Fibroblast of the conjunctiva (primary cell): ENCODE results near the gene HUNK.
"Not testable (repeated sequence)": the region's sequence is repeated elsewhere in the genome, so short reads cannot be mapped to it uniquely, and the experiment has no call there.

Source experiments
- DNase-seq: peaks from one replicate; pipeline ENCODE4 v3.0.0-alpha.2; 2010; ENCODE audit warnings: low read depth

Gene HUNK

DNA sequence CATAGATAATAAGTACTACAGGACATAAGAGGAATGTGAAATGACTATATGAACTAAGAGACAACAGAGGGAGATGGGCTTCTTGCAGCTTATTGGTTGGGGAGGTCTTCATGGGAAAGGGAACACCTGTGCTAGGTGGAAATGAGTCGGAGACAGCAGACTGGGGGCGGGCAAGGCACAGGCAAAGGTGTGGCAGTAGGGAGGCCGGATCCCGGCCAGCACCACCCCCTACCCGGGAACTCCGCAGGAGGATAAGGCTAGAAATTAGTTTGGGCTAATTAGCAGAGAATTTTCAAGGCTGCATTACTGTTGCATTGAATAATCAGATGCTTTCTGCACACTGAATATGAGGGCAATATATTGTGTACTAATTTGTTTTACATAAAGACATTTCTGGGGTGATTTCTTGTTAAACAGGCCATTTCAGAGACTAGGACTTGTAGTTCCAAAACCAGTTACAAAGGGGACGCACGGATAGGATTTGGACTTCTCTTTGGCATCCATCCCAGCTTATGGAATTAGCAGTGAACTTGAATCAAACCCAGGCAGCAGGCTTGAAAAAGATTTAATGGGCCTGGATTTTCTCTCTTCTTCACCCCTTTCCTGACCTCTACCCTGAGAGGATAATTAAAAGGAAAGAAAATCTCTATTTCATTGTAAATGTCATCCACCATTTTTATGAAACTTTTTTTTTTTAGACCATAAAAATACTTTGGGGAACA lies 2.2 kb upstream of the HUNK start:
- no peak for DNase-seq

DNA sequence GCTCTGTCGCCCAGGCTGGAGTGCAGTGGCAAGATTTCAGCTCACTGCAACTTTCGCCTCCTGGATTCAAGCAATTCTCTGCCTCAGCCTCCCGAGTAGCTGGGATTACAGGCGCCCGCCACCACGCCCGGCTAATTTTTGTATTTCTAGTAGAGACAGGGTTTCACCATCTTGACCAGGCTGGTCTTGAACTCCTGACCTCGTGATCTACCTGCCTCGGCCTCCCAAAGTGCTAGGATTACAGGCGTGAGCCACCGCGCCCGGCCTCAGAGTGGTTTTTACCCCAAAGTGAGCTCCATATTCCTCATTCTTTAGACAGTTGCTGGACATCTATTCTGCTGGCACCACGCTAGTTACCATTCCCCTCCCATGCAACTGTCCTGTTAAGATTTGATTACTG lies 1.4 kb upstream of the HUNK start:
- not testable (repeated sequence) for DNase-seq

DNA sequence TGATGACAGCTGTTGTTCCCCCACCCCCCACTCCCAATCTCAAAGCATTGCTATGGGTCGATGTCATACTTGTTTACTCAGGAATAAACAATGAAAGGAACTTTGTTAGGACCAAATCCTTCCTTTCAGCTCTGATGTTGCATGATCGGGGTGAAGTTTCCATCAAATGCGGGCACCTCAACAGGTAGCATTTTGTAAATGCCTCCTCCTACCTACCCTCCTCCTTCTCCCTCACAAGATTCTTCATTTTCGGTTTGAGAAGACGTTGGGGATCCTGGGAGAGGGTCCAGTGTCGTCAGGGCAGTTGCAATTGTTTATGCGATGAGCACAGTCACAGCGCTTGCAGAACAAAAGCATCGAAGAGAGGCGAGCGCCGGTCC lies 758 bp upstream of the HUNK start:
- DNase-seq, result no peak

DNA sequence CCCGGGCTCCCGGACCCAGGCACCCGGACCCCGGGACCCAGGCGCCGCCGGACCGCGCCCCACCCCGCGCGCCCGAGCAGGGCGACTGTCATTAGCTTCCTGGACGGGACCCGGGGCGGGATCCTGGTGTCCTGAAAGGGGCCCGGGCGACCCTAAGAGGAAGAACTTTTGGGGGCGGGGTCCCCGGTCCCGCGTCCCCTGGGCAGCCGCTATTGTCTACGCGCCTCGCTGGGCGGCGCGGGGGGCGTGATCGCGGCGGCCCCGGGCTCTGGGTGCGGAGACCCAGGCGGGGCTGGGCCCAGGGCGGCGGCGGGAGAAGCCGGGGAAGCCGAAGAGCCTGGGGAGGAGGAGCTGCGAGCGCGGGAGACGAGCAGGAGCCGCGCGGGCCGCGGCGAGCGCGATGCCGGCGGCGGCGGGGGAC lies 465 bp downstream of the HUNK start:
- no peak for DNase-seq

DNA sequence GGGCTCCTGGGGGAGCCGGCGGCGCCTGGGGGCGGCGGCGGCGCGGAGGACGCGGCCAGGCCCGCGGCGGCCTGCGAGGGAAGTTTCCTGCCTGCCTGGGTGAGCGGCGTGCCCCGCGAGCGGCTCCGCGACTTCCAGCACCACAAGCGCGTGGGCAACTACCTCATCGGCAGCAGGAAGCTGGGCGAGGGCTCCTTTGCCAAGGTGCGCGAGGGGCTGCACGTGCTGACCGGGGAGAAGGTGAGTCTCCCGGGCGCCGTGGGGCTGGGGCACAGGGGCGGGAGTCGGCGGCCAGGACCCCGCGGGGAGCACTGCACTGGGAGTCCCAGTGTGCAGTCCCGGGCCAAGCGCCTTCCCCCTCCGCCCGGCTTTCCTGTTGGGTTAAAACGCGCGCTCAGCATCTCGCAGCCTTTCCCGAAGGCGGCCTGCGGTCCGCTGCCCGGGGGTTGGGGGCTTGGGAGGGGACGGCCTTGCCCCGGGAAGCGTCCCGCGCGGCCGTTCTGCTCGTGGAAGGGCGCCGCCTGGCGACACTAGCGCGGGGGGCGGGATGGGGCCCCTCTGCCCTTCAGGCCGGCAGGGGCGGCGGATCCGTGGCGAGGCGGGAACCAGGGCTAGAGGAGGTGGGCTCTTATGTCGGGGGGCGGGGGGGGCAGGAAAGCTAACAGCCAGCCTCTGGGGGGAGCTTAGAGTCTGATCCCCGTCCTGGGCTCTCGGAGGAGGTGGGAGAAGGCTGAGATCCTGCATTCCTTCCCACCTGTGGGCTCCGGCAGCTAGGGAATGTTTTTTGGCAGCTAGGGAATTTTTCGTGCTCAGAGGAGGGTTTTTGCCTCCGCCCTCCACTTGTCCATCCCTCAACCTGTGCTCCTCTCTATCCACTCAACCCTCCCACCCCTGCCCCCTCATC lies 1.1 kb downstream of the HUNK start:
- no peak for DNase-seq

DNA sequence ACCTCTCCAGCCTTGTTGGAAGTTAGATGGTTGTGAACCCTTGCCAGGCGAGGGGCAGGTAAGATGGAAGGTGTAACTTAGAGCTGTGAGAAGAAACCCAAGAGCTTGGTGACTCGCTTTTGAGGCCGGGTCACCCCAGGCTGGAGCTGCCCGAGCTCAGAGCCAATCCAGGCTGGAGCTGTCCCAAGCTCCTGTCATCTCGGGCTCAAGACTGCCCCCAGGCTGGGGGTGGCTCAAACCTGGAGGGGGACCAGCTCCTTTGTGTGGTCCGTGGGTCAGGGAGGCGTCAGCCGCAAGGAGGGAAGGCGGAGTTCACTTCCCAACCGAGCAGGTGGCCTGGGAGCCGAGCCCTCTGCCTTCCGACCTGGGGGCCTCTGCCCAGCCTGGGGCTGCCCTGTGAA lies 2.0 kb downstream of the HUNK start:
- no peak for DNase-seq

DNA sequence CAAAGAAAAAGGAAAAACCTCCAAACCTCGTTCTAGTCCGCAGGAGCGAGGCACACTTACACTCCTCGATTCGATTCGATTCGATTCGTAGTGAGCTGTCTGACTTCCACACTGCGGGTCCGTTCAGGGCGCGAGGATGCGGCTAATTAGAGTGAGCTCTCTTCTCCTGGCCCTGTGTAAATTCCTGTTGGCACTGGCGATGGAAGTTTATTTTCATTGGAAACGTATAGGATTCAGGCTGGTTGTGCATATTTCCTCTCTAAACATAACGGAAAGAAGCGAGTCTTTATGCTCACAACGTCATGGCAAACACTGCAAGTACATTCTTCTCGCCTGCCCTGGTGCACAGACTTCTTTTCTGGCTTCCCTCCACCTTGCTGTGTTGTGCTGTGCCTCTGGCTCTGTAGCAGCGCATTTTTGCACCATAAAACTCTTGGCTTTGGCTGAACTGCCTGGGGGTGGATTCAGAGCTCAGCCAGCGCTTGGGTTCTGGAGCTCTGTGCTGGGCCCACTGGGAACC lies 2.7 kb downstream of the HUNK start:
- DNase-seq, result peak; percentile 23

DNA sequence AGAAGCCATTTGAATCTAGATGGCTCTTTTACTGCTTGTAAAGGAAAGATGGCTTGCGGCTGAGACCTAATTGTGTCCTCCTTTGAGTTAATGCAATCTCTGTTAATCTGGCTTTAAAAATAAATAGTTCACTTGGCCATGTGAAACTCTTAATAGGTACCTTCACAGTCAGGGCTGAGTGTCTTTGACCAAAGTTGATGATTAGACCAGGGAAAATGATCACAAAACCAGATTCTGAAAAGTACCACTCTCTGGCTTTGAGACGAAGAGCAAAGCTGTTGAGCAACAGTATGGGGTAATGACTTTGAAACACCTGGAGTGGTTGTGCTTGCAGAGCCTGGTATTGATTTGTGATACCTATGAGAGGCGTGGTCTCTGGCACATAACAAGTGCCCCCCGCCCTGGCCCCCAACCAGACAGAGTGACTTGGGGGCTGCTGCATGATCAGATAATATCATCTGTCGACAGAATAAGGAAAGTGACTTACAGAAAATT lies 4.7 kb downstream of the HUNK start:
- no peak for DNase-seq

DNA sequence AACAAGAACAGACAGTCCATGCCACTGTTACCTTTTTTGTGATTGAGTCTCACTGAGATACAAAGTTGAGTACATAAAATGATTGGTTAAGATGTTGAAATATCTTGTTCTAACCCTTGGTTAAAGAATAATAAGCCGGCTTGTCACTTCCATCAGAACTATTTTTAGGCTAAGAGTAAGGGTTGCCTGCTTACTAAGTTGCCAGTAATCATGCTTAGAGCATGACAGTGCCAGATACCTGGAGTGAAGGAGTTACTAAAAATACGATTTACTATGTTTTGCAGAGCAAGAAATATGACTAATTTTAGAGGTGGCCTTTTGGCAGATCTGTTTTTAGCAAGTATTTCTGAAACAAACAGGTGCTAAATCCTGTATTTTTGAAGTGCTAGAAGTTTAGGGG lies 6.0 kb downstream of the HUNK start:
- no peak for DNase-seq

DNA sequence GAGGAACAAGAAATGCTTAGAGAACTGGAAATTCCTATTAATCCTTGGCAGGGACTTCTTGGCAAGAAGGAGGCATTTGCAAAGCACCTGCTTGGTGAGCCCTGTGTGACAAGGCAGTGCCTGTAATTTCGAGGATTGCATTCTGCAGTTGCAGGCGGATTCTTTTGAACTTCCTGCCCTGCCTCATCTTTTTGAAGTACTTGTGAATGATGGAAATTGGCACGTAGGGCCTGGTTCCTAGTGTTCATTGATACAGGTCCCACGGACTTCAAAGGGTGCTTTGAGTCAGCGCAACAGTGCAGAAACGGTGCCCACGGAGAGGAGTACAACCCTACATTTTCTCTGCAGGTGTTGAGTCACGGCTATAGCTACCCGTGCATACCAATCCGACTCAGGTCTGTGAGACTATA lies 6.4 kb downstream of the HUNK start:
- no peak for DNase-seq

DNA sequence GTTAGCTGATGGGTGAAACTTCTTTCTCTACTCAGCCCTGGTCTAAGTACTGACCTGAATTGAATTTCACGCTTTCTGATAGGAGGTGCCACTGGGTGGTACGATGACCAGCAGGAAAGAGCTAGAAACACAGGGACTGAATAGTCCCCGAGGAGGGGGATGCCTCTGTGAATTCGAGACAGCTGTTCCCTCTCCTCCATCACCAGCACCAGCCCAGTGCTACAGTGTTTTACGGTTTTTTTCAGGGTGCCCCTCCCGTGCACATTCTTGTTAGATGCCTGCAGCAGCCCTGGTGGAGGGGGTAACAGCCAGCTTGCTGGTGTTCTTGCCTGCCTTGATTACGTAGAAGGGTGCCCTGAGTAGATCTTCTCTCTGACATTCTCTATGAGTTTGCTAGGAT lies 7.1 kb downstream of the HUNK start:
- no peak for DNase-seq

DNA sequence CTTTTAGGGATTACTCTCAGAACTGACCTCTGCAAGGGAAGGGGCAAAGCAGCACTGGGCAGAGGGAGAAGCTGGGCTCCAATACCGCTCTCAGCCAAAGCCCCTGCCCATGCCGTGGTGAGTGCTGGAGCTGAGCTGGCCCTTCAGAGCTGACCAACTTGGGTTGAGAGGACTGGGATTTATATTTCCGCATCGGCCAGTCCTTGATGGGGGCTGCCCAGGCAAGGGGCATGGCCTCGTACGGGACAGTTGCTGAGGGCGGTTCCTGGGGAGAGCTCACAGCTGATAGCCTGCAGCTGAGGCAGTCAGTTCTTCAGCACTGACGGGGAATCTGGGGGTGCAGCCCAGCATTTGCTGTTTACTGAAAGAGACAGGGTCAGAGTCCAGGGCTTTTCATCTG lies 8.0 kb downstream of the HUNK start:
- DNase-seq, result no peak

DNA sequence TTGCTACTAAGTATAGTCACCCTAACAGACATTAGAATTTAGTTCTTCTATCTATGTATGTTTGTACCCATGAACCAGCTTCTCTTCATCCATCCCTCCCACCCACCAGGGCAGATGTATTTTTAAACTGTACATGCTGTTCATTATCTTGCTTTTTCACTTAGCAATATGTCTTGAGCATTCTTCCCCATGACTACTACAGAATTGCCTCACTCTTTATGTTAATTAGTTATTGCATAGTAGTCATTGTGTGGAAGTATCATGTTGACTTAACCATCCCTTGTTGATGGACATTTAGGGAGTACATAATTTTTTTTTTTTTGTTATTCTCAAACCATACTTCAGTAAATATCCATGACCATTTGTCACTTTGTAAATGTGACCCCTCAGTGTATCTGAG lies 9.9 kb downstream of the HUNK start:
- no peak for DNase-seq

DNA sequence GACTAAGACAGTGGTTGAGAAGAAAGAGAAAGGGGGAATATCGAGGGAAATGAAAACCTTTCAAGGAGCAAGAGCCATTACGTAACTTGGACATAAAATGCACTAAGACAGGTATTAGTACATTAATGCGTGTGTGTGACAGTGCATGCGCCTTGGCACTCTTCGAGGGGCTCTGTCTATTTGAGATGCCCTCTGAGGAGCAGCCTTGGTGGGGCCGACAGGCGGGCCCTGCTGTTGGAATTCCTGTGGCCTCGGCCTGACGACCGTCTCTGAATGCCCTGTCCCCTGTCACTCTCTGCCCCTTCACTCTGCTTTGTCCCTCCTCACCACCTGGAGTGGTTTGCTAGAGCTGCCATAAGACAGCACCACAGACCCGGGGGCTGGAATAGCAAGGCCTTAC lies 12.3 kb downstream of the HUNK start:
- DNase-seq, result no peak

DNA sequence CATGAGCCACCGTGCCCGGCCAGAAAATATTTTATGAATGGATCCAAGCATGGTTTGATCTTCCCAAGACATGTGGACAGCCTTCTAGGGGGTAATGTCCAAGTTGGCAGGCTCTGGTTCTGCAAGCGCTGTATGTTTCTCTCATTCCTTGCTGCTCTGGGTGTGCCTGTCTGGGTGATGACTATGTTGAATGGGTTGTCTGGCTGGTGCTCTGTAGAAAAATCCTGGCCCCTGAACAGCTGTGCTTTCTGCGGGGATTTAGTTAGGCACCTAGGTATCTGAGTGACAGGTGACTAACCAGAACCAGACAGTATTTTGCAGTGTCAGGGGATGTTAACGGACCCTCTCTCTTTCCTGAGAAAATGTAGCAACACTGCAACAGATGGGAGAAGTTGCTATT lies 14.1 kb downstream of the HUNK start:
- DNase-seq, result no peak

DNA sequence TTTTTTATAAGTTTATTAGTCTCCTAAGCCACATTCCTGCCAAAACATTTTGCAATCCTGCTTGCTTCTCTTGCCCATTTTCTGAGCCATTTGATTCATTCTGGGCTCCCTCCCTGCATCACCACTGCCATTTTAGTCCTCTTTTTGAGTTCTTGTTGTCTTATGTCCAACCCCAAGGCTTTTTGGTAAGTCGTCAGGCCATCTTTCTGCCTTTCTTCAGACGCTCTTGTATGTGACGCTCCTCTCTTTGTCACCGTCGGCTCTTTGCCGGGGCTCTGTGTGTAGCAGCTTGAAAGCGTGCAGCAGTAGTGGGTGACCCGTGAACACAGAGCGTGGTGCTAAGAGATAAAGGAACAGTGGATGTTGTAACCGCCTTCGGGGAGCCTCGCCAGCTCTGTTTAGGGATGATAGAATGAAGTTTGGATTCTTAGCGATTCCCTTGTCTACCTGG lies 14.6 kb downstream of the HUNK start:
- no peak for DNase-seq

DNA sequence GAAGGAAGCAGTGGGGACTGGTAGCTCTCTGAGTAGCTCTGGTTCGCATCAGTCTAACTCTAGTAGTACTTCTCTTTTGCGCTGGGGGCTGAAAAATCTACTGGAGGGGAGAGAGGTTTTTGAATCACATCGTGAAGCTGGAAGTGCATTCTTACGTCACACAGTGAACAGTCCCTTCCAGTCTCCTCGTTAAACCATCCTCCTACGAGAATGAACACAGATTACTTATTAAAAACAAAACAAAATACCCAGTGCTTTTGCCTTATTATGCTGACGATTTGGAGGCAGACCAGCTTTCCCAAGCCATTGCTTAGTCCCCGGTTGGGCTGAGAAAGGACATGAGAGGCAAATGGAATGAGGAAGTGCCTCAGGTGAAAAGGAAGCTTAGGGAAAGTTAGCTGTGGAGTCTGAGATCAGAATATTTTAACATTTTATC lies 16.1 kb downstream of the HUNK start:
- DNase-seq, result no peak

DNA sequence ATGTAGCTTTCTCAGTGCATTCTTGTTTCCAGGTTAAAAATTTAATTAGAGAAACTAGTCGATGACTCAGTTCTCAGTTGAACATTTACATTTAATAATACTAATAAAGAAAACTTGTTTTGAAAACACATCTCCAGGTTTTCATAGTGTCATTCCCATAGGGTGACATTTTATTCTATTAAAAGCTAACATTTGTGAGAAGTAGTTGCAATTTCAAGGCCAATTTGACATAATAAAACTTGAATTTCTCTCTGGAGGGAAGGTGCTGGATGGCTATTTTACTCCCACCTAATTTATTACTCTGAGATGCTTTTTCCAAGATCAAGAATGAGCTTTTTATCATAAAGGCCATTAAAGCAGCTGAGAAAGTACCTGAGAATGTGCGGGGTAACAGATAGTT lies 16.6 kb downstream of the HUNK start:
- DNase-seq, result no peak

DNA sequence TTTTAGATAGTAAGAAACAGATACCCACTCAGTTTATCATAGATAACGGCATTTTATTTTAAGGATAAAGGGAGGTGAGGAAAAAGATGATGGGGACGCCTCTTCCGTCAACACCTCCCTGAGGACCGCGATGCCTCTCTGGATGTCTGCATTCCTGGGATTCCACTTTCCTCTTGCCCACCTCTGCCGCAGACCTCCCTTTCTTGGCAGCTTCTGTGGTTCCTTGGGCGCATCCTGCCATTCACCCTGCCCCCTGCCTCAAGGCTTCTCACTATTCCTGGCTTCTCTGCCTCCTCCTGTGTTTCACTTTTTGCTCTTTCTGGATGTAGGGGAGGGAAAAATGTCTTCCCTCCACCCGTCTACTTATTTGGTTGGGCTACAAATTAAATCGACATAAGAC lies 19.9 kb downstream of the HUNK start:
- no peak for DNase-seq

DNA sequence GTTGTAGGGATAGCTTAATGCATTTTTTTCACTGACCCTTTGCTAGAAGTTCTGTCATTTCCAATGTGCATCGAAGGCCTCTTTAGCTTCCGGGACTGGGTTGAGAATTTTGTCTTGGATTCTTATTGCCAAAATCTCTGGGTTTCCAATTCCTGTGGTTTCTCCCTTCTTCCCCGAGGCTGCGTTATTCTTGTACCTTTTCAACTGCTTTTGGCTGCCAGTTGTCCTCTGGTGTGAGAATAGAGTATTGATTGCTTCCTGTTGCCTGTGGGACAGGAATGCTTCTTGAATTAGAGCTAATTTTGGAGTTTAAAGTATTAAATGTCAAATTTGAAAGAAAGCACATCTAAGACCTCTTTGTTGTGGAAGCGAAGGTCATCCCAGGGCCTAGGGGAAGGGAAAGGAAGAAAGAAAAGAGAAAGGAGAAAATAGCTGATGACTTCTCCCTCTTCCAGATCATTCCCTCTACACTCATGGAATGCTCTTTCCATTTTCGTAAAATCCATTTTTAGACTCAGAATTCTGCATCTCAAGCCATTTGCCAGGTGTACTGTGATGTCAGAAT lies 21.1 kb downstream of the HUNK start:
- DNase-seq, result no peak

DNA sequence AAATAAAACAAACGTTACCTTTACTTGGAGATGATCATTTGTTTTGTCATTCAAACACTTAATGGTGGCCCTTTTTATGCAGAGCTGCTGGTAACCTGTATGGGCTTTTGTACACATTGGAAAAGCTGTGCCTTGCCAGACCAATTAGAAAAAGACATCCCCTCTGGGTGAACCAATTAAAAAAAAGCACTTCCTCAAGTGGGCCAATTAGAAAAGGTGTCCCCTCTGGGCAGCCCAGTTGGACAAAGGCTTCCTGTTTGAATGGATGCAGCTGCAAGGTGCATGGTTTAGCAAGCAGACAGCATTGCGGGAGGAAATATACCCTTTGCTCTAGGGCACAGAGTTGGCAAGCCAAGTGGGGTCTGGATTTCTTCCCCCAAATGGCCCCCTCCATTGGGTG lies 21.6 kb downstream of the HUNK start:
- DNase-seq, result no peak

DNA sequence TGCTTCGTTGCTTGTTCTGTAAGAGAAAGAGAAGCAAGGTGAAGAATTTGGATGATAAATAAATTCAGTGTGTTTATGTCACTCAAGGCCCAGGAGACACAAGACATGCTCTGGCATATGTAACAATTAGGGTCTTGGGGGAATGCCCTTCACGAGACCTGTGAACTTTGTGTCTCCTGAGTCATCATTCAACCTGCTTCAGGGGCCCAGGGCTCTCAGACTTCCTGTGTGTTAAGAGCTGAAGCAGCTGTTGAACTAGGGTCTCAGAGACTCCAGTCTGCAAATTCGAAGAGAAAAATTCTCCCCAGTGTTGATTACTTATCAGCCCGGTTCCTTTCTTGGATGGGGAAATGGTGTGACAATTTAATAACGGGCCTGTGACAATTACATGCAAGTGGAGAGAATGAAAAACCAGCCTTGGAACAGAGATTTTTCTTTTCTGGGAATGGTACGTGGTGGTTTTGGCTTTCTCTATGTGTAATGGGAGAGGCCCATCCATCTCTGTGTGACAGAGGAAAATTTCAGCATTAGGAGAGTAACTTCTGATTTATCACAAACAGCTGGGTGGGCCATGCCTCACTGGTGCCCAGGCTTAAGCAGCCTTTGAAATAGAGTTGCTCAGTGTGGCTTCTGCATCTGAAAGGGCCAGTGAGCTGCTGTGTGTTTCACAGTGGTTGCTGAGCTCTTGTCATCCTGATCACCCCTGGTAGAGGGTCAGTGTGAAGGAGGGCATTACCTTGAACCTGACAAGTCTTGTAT lies 22.4 kb downstream of the HUNK start:
- DNase-seq, result no peak
